ENCODE measurements around the gene RGS13.

- TF ChIP-seq CTCF (conservative IDR thresholded peaks at IDR 0.05; ENCODE audit: low read length) (no peak), EZH2phosphoT487 (IDR thresholded peaks at IDR 0.05; ENCODE audit: borderline replicate concordance, low read depth, low read length) (no peak)
Measured at GRCh38 chr1:192627901-192628300, 8.0 kb upstream of the RGS13 start.

Measured in OCI-LY7 (cell line).